Liver (tissue), 3 donors: ENCODE data around the gene MAPRE2.

Experiments used
- EGR1 ChIP-seq, 2 donors: IDR thresholded peaks; 2 replicates each; pipeline ENCODE4 v1.6.1; 2016 to 2018; ENCODE audit warnings: antibody characterized with exemption in 2 of 2, low read depth in 2 of 2
- FOXA1 ChIP-seq: IDR thresholded peaks from 2 replicates; pipeline ENCODE4 v1.6.1; 2016; ENCODE audit warnings: antibody characterized with exemption
- HNF4G ChIP-seq: IDR thresholded peaks from 2 replicates; pipeline ENCODE4 v1.6.1; 2016; ENCODE audit warnings: antibody characterized with exemption
- JUND ChIP-seq, 2 donors: IDR thresholded peaks; 2 replicates each; pipeline ENCODE4 v1.6.1; 2016; ENCODE audit warnings: antibody characterized with exemption in 2 of 2
- NR2F2 ChIP-seq: IDR thresholded peaks from 2 replicates; pipeline ENCODE4 v1.6.1; 2016; ENCODE audit warnings: antibody characterized with exemption
- RAD21 ChIP-seq, 2 donors: IDR thresholded peaks; 2 replicates each; pipeline ENCODE4 v1.6.1; 2016; ENCODE audit warnings: antibody characterized with exemption in 2 of 2, mild to moderate bottlenecking in 2 of 2
- SP1 ChIP-seq: IDR thresholded peaks from 2 replicates; pipeline ENCODE4 v1.6.1; 2018; ENCODE audit warnings: antibody characterized with exemption, mild to moderate bottlenecking
- TAF1 ChIP-seq: conservative IDR thresholded peaks from 2 replicates; pipeline ENCODE4 v1.6.1; 2016; ENCODE audit warnings: antibody characterized with exemption, mild to moderate bottlenecking
- YY1 ChIP-seq: IDR thresholded peaks from 2 replicates; pipeline ENCODE4 v1.6.1; 2016; ENCODE audit warnings: antibody characterized with exemption, mild to moderate bottlenecking
- TF ChIP-seq, protein P1 (sequence below): fragments of 150-350 bp; IDR thresholded peaks from 2 replicates; pipeline ENCODE4 v1.5.1; 2017; ENCODE audit warnings: improper control_type of control experiment, low read depth, low read length; ENCODE audit not compliant: missing input control
- TF ChIP-seq, protein P2 (sequence below): IDR thresholded peaks from 2 replicates; pipeline ENCODE4 v1.6.1; 2016; ENCODE audit warnings: antibody characterized with exemption
- TF ChIP-seq, protein P3 (sequence below): IDR thresholded peaks from 2 replicates; pipeline ENCODE4 v1.6.1; 2016; ENCODE audit warnings: antibody characterized with exemption
- TF ChIP-seq, protein P4 (sequence below): IDR thresholded peaks from 2 replicates; pipeline ENCODE4 v1.6.1; 2016; ENCODE audit warnings: antibody characterized with exemption
- TF ChIP-seq, protein P5 (sequence below): IDR thresholded peaks from 2 replicates; pipeline ENCODE4 v1.6.1; 2016; ENCODE audit warnings: antibody characterized with exemption, mild to moderate bottlenecking
- donor health status: healthy.
- donor health status: healthy.

DNA sequence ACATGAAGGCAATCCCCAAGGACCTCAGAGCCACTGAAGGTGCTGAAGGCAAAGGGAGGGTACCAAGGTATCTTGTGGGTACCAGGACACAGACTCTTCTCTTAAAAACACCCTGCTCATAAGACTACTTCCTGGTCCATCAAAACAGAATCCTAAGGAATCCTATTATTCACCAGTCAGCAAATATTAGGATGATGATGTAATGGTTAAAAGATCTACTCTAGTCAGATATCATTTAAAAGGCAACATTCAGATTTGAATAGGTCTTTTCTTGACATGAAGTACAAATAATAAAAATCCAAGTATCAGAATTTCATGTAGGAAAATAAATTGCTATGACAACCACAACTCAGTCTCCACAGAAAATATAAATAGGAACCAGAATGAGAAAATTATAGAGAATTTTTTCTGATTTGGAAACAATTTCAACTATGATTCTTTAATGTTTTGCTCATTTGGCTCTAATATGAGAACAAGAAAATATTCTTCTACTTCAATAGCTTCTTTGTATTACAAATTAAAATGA is 121.9 kb downstream of the MAPRE2 start:
- no peak for TF ChIP-seq SP1
- TF ChIP-seq, protein P1, sequence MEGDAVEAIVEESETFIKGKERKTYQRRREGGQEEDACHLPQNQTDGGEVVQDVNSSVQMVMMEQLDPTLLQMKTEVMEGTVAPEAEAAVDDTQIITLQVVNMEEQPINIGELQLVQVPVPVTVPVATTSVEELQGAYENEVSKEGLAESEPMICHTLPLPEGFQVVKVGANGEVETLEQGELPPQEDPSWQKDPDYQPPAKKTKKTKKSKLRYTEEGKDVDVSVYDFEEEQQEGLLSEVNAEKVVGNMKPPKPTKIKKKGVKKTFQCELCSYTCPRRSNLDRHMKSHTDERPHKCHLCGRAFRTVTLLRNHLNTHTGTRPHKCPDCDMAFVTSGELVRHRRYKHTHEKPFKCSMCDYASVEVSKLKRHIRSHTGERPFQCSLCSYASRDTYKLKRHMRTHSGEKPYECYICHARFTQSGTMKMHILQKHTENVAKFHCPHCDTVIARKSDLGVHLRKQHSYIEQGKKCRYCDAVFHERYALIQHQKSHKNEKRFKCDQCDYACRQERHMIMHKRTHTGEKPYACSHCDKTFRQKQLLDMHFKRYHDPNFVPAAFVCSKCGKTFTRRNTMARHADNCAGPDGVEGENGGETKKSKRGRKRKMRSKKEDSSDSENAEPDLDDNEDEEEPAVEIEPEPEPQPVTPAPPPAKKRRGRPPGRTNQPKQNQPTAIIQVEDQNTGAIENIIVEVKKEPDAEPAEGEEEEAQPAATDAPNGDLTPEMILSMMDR: no peak
- TF ChIP-seq EGR1 (IDR thresholded peaks at IDR 0.05; ENCODE audit: low read depth in 2 of 2): no peak
- TF ChIP-seq HNF4G: no peak
- no peak for TF ChIP-seq JUND (IDR thresholded peaks at IDR 0.05)
- no peak for TF ChIP-seq NR2F2
- TF ChIP-seq, protein P2, sequence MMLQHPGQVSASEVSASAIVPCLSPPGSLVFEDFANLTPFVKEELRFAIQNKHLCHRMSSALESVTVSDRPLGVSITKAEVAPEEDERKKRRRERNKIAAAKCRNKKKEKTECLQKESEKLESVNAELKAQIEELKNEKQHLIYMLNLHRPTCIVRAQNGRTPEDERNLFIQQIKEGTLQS: no peak
- no peak for TF ChIP-seq YY1
- TF ChIP-seq, protein P3, sequence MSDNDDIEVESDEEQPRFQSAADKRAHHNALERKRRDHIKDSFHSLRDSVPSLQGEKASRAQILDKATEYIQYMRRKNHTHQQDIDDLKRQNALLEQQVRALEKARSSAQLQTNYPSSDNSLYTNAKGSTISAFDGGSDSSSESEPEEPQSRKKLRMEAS: no peak
- TF ChIP-seq, protein P4, sequence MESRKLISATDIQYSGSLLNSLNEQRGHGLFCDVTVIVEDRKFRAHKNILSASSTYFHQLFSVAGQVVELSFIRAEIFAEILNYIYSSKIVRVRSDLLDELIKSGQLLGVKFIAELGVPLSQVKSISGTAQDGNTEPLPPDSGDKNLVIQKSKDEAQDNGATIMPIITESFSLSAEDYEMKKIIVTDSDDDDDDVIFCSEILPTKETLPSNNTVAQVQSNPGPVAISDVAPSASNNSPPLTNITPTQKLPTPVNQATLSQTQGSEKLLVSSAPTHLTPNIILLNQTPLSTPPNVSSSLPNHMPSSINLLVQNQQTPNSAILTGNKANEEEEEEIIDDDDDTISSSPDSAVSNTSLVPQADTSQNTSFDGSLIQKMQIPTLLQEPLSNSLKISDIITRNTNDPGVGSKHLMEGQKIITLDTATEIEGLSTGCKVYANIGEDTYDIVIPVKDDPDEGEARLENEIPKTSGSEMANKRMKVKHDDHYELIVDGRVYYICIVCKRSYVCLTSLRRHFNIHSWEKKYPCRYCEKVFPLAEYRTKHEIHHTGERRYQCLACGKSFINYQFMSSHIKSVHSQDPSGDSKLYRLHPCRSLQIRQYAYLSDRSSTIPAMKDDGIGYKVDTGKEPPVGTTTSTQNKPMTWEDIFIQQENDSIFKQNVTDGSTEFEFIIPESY: no peak
- no peak for TF ChIP-seq FOXA1
- TF ChIP-seq TAF1: no peak
- no peak for TF ChIP-seq RAD21 (IDR thresholded peaks at IDR 0.05)
- TF ChIP-seq, protein P5, sequence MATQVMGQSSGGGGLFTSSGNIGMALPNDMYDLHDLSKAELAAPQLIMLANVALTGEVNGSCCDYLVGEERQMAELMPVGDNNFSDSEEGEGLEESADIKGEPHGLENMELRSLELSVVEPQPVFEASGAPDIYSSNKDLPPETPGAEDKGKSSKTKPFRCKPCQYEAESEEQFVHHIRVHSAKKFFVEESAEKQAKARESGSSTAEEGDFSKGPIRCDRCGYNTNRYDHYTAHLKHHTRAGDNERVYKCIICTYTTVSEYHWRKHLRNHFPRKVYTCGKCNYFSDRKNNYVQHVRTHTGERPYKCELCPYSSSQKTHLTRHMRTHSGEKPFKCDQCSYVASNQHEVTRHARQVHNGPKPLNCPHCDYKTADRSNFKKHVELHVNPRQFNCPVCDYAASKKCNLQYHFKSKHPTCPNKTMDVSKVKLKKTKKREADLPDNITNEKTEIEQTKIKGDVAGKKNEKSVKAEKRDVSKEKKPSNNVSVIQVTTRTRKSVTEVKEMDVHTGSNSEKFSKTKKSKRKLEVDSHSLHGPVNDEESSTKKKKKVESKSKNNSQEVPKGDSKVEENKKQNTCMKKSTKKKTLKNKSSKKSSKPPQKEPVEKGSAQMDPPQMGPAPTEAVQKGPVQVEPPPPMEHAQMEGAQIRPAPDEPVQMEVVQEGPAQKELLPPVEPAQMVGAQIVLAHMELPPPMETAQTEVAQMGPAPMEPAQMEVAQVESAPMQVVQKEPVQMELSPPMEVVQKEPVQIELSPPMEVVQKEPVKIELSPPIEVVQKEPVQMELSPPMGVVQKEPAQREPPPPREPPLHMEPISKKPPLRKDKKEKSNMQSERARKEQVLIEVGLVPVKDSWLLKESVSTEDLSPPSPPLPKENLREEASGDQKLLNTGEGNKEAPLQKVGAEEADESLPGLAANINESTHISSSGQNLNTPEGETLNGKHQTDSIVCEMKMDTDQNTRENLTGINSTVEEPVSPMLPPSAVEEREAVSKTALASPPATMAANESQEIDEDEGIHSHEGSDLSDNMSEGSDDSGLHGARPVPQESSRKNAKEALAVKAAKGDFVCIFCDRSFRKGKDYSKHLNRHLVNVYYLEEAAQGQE: no peak
